PC-3 (cell line): ENCODE results near the gene SNRPA. TPM values are rescaled to one million over a fixed set of nuclear protein-coding genes. Genes with fewer than 3 reads are reported as not detected.
"Not testable (repeated sequence)": the region's sequence is repeated elsewhere in the genome, so short reads cannot be mapped to it uniquely, and the experiment has no call there.

ENCODE experiments used
- ATAC-seq: fragments of 200-7000 bp; cut with Tn5 transposase; 2 replicates; pipeline ENCODE4 v1.9.1; 2020; ENCODE audit warnings: mild to moderate bottlenecking, moderate library complexity
- BruUV-seq: library from RNA; stranded (reverse); fragments of 400-500 nt; replicated peaks from 2 replicates; lab custom pipeline; 2021; lab: Mats Ljungman, UMichigan
- CTCF ChIA-PET: fragments of 300-600 bp; sonication (Branson Sonifier 250); formaldehyde crosslinking; loops from one replicate; lab custom pipeline; 2022; ENCODE audit warnings: antibody characterized with exemption; lab: Charles Lee
- POLR2A ChIA-PET: fragments of 300-600 bp; sonication (Branson Sonifier 250); formaldehyde crosslinking; loops from one replicate; lab custom pipeline; 2022; ENCODE audit warnings: antibody characterized with exemption; ENCODE audit not compliant: unreplicated experiment; lab: Charles Lee
- DNase-seq: peaks from one replicate; pipeline ENCODE4 v3.0.0-alpha.2; 2015
- H2AFZ ChIP-seq: fragments of 300-600 bp; sonication (generic); 2 replicates; pipeline ENCODE4 v1.6.0; 2016; ENCODE audit warnings: antibody characterized with exemption, low read length
- H3F3A ChIP-seq: fragments of 300-600 bp; sonication (generic); one replicate; pipeline ENCODE4 v1.6.0; 2017; ENCODE audit warnings: antibody characterized with exemption, low read length, control low read depth, mild to moderate bottlenecking; ENCODE audit not compliant: unreplicated experiment
- H3K27ac ChIP-seq: fragments of 300-600 bp; sonication (generic); 2 replicates; pipeline ENCODE4 v1.5.1; 2016; ENCODE audit warnings: mild to moderate bottlenecking, low read length
- H3K27me3 ChIP-seq: fragments of 300-600 bp; sonication (generic); 2 replicates; pipeline ENCODE4 v1.6.1; 2016; ENCODE audit warnings: low read length, mixed read lengths
- H3K36me3 ChIP-seq: fragments of 300-600 bp; sonication (generic); 2 replicates; pipeline ENCODE4 v1.6.1; 2016; ENCODE audit warnings: low read depth, mixed run types, low read length, mixed read lengths
- H3K4me1 ChIP-seq: fragments of 300-600 bp; sonication (generic); 2 replicates; pipeline ENCODE4 v1.5.1; 2016; ENCODE audit warnings: low read length; ENCODE audit not compliant: insufficient read depth
- H3K4me2 ChIP-seq: fragments of 300-600 bp; sonication (generic); 2 replicates; pipeline ENCODE4 v1.6.0; 2016; ENCODE audit warnings: low read length
- H3K4me3 ChIP-seq: fragments of 300-600 bp; sonication (generic); 2 replicates; pipeline ENCODE4 v1.5.1; 2016; ENCODE audit warnings: mild to moderate bottlenecking, low read length, mixed read lengths
- H3K79me2 ChIP-seq: fragments of 300-600 bp; sonication (generic); 2 replicates; pipeline ENCODE4 v1.6.1; 2017; ENCODE audit warnings: low read length, mixed read lengths
- H3K9ac ChIP-seq: fragments of 300-600 bp; sonication (generic); 2 replicates; pipeline ENCODE4 v1.6.0; 2016; ENCODE audit warnings: mild to moderate bottlenecking, low read length
- H3K9me2 ChIP-seq: fragments of 300-600 bp; sonication (generic); replicated peaks from 2 replicates; pipeline ENCODE4 v1.6.1; 2016; ENCODE audit warnings: mixed run types, low read length, mixed read lengths
- H3K9me3 ChIP-seq: fragments of 300-600 bp; sonication (generic); 2 replicates; pipeline ENCODE4 v1.6.1; 2016; ENCODE audit warnings: low read length, mixed read lengths
- H4K20me1 ChIP-seq: fragments of 300-600 bp; sonication (generic); 2 replicates; pipeline ENCODE4 v1.6.1; 2016; ENCODE audit warnings: low read length, mixed read lengths
- EZH2 ChIP-seq: fragments of 300-600 bp; sonication (generic); IDR thresholded peaks from one replicate; pipeline ENCODE4 v1.6.1; 2017; ENCODE audit warnings: antibody characterized with exemption, mild to moderate bottlenecking, low read length; ENCODE audit not compliant: unreplicated experiment
- EZH2phosphoT487 ChIP-seq: fragments of 300-600 bp; sonication (generic); IDR thresholded peaks from 2 replicates; pipeline ENCODE4 v1.6.1; 2018; ENCODE audit warnings: mild to moderate bottlenecking, antibody characterized with exemption, low read length, borderline replicate concordance
- intact Hi-C: fragments of 100-400 bp; cut with micrococcal nuclease; formaldehyde crosslinking; loops from 2 replicates; pipeline ENCODE4 v1.9.0; 2023
- total RNA-seq: library from RNA; depleted of rRNA; stranded (reverse); fragments of >200 nt; gene quantifications from 2 replicates; pipeline ENCODE4 v1.2.3, GENCODE V29; 2014
- TF ChIP-seq, protein P1 (sequence below): fragments of 300-600 bp; sonication (generic); conservative IDR thresholded peaks from 2 replicates; pipeline ENCODE4 v1.5.1; 2017; ENCODE audit warnings: antibody characterized with exemption, low read depth, mild to moderate bottlenecking, low read length

Gene SNRPA
- total RNA-seq, 1 experiment from 2014 or later: 243 TPM

GRCh38 chr19:40809358-40810086, 58.5 kb downstream of the SNRPA start:
- Histone ChIP-seq H3K27me3 (no peaks in the 10 kb centered on the region), H3K4me1 (no peaks in the 10 kb centered on the region), H3K79me2 (peaks cover 11% of the 10 kb centered on the region; the same call in 1 of the 2 replicates), H3K4me3 (no peak overlapping the region), H3K27ac (no peak overlapping the region), H3K36me3 (peaks cover 6% of the 10 kb centered on the region), H3K9me2 (no peaks in the 10 kb centered on the region), H2AFZ (no peak overlapping the region), H4K20me1 (no peaks in the 10 kb centered on the region), H3F3A (no peaks in the 10 kb centered on the region), H3K9ac (no peak overlapping the region), H3K9me3 (no peaks in the 10 kb centered on the region), H3K4me2 (no peak overlapping the region)
- CTCF ChIA-PET: no interaction called here
- DNase-seq (no peak), ATAC-seq (no peak)
- POLR2A ChIA-PET: no interaction called here
- no TSS peak for BruUV-seq
- intact Hi-C loops: no loop called here
- TF ChIP-seq EZH2phosphoT487: no peak
- TF ChIP-seq EZH2: no peak
- TF ChIP-seq, protein P1, sequence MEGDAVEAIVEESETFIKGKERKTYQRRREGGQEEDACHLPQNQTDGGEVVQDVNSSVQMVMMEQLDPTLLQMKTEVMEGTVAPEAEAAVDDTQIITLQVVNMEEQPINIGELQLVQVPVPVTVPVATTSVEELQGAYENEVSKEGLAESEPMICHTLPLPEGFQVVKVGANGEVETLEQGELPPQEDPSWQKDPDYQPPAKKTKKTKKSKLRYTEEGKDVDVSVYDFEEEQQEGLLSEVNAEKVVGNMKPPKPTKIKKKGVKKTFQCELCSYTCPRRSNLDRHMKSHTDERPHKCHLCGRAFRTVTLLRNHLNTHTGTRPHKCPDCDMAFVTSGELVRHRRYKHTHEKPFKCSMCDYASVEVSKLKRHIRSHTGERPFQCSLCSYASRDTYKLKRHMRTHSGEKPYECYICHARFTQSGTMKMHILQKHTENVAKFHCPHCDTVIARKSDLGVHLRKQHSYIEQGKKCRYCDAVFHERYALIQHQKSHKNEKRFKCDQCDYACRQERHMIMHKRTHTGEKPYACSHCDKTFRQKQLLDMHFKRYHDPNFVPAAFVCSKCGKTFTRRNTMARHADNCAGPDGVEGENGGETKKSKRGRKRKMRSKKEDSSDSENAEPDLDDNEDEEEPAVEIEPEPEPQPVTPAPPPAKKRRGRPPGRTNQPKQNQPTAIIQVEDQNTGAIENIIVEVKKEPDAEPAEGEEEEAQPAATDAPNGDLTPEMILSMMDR: no peak

GRCh38 chr19:40810160-40810559, 59.2 kb downstream of the SNRPA start:
- DNase-seq (no peak), ATAC-seq (no peak)
- Histone ChIP-seq H3K9me3 (no peaks in the 10 kb centered on the region), H2AFZ (no peak overlapping the region), H3K4me3 (no peak overlapping the region), H3K9ac (no peak overlapping the region), H3F3A (no peaks in the 10 kb centered on the region), H3K27ac (no peak overlapping the region), H3K27me3 (no peaks in the 10 kb centered on the region), H3K4me1 (no peaks in the 10 kb centered on the region), H3K79me2 (0 out of 2 replicates have a peak, but pooled peaks cover 6% of the 10 kb centered on the region), H3K4me2 (no peak overlapping the region), H3K36me3 (peaks cover 6% of the 10 kb centered on the region), H3K9me2 (no peaks in the 10 kb centered on the region), H4K20me1 (no peaks in the 10 kb centered on the region)
- CTCF ChIA-PET: no interaction called here
- intact Hi-C loops: no loop called here
- BruUV-seq: no TSS peak
- POLR2A ChIA-PET: no interaction called here
- TF ChIP-seq EZH2phosphoT487 (no peak), EZH2 (no peak)
- TF ChIP-seq, protein P1: no peak

GRCh38 chr19:40810649-40811408, 59.8 kb downstream of the SNRPA start:
- BruUV-seq, H3K9me3 ChIP-seq, H3K4me2 ChIP-seq, POLR2A ChIA-PET, H3K27ac ChIP-seq, H3K36me3 ChIP-seq, H3K4me1 ChIP-seq, H3K4me3 ChIP-seq, H3K9ac ChIP-seq, H4K20me1 ChIP-seq, H3K9me2 ChIP-seq, intact Hi-C loops, H3F3A ChIP-seq, H2AFZ ChIP-seq, DNase-seq, H3K79me2 ChIP-seq, ATAC-seq, H3K27me3 ChIP-seq: not testable (repeated sequence)
- CTCF ChIA-PET: interaction anchor here (0.6 kb wide), 1 partner anchor 352 kb away, joined by 3 read pairs; no protein-coding TSS in a partner anchor
